Putamen (tissue), 1 donor: ENCODE measurements around the gene DAB2.

Experiments
- DNase-seq: peaks from one replicate; pipeline ENCODE4 v3.0.0-alpha.2; 2016; ENCODE audit warnings: low spot score

Gene DAB2

GRCh38 chr5:39447968-39448367 is 23.2 kb upstream of the DAB2 start:
- no peak for DNase-seq

GRCh38 chr5:39447059-39447458 is 22.3 kb upstream of the DAB2 start:
- DNase-seq, result no peak

DNA sequence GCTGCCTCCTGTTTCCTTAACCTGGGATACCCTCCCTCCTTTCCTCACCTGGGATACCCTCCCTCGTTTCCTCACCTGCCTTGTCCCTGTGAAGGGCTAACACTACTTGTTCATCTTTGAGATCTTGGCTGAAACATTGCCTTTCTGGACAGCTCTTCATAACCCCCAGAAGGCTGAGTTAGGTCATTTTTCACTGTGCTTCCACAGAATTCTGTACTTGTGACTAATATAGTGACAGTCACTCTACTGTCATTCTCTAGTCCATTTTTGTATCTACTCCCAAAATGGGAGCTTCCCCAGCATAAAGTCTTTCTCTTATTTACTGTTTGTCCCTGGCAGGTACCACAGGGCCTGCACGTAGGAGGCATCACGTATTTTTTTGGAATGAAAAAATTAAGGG is 21.5 kb upstream of the DAB2 start:
- DNase-seq, result no peak

GRCh38 chr5:39443911-39444310 is 19.1 kb upstream of the DAB2 start:
- no peak for DNase-seq

DNA sequence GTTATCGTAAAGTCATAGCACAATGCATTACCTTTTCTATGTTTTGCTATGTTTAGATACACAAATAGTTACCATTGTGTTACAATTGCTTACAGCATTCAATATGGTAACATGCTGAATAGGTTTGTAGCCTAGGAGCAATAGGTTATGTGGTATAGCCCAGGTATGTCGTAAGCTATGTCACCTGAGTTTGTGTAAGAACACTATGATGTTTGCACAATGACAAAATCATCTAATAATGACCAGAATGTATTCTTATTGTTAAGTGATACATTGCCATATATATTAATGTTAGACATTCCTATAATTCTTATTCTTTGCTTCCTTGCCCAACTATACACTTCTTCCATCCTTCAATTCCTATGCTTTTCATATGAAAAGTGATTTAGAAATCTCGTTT is 18.2 kb upstream of the DAB2 start:
- no peak for DNase-seq

GRCh38 chr5:39441838-39442237 is 17.1 kb upstream of the DAB2 start:
- no peak for DNase-seq

DNA sequence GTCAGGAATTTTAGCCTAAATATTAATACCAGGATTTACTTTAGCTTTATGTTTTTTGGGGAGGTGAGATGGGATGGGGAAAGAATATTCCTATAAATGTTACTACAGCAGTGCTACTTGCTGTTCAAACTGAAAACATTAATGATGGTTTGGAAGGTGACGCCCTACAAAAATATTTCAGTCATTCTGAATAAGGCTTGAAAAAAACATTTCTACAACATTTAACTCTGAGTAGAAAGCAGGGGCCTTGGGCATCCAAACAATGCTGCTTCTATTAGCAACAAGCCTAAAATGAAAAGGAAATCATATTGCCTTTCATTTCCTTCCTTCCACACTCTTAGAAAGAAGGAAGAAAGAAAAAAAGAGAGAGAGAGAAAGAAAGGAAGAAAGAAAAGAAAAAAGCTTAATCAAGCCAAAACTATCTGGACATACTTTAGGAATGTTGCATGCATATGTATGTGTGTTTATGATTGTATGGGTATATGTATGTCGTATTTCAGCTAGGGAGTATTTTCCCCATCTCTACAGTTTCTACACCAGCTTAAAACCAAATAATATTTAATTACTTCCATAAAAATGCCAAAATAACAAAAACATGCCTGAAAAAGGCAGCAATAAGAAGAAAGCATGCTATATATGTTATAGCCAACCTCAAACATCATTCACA is 16.3 kb upstream of the DAB2 start:
- no peak for DNase-seq

- no peak for DNase-seq
Measured at GRCh38 chr5:39440192-39440957, 15.6 kb upstream of the DAB2 start.

DNA sequence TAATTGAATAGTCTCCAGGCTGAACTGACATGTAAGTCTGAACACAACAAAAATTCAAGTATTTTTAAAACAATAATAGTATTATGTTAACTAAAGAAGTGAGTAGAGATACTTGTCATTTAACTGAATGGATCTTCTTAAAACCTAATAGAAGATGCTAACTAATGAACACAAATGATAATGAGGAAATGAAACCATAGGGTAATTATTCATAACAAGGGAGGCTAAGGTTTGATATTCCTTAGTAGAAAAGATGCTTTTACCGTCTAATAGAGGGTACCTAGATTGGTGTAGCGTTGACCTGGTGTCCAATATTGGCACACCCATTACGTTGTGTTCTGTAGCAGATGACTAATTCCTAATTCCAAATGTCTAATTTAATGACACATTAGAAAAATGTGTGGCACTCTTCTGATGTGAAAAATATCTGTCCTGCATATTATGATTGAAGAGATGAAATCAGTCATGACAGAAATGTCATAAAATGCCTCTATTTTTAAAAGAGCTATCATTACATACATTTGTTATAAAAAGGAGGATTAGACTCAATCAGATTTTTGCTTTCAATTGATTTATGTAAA is 14.9 kb upstream of the DAB2 start:
- DNase-seq, result no peak

GRCh38 chr5:39437467-39437866 is 12.7 kb upstream of the DAB2 start:
- DNase-seq, result no peak

GRCh38 chr5:39433848-39434247 is 9.1 kb upstream of the DAB2 start:
- no peak for DNase-seq

- DNase-seq, result no peak
Measured at GRCh38 chr5:39432696-39433530, 8.1 kb upstream of the DAB2 start.

- DNase-seq, result no peak
Measured at GRCh38 chr5:39430461-39430860, 5.7 kb upstream of the DAB2 start.

DNA sequence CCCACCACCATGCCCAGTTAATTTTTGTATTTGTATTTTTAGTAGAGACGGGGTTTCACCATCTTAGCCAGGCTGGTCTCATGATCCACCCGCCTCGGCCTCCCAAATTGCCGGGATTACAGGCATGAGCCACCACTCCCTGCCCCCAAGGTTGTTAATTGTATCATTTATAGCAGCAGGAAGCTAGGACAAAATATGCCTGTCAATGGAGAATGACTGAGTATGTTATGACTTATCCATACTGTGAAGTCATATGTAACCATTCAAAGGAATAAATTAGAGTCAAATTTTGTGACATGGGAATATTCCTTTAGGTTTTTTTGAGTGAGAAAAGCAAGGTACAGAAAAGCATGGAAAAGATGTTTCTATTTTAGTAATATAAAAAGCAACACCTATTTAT is 3.9 kb upstream of the DAB2 start:
- DNase-seq, result no peak

DNA sequence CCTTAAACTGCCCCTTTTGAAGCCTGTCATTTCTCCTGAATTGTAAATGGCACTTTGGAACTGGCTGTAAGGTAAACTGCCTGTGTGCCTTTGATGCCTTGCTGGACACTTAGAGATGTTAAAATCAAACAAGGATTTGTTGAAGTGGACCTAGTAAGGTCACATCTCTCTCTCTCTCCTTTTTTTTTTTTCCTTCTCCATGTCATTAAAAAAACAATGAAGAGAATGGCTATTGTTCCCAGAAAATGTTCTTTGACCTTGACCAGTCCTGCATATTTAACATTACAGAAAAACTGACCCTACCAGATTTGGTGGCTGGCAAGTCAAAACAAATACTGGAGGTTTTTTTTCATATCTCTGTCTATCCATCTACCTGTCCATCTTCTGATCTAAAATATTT is 2.9 kb upstream of the DAB2 start:
- DNase-seq, result no peak

GRCh38 chr5:39427229-39427628 is 2.4 kb upstream of the DAB2 start:
- no peak for DNase-seq

DNA sequence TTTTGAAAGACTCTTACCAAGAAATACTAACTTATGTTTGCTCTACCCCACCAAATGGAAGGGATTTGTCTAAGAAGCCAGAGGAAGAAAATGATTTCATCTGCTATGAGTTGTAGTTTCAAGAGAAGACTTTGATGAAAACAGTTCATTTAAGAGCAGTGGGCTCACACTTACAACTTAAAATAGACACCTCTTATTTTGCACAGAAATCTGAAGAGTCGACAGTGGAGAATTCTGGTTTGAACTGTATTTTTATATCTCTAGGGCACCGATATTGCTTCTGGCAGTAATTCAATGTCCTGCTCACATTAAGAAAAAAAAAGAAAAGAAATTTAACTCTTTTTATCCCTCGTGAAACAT is 1.9 kb upstream of the DAB2 start:
- DNase-seq, result no peak

GRCh38 chr5:39426051-39426745 is 1.4 kb upstream of the DAB2 start:
- no peak for DNase-seq

- DNase-seq, result no peak
Measured at GRCh38 chr5:39423331-39423751, 1.4 kb downstream of the DAB2 start.

- no peak for DNase-seq
Measured at GRCh38 chr5:39422728-39423285, 2.0 kb downstream of the DAB2 start.

DNA sequence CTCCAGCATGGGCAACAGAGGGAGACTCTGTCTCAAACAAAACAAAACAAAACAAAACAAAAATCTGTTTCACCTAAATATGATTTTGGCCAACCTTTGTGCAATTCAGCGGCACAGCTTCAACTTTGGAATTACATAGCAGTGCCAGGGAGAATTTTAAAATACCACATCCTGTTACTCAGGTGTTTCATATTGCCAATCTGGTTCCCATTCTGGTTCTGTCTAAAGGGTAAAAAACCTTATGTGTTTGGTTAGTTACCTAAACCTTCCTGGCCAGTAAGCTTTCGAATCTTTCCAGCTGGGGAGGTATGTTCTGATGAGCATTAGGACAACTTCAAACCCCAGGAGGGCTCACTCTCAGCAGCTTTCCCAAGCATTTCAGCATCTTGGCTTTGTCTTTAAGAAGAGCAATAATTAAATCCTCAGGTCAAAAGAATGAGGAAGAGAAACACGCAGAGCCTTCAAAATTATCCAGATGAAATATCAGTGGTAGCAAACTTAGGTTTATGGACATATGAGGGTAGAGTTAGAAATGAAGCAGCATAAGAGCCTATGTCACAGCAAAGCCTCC is 2.7 kb downstream of the DAB2 start:
- no peak for DNase-seq
